HL-60 (cell line): Measurements from ENCODE around the gene GAA.

Experiments
- DNase-seq, 2 experiments: peaks; one replicate each; pipeline ENCODE4 v3.0.0-alpha.2; 2010 to 2020; ENCODE audit warnings: low read depth in 1 of 2, low spot score in 1 of 2
- H3K27ac ChIP-seq: fragments of 250-450 bp; sonication (Bioruptor Pico); replicated peaks from 2 replicates; pipeline ENCODE4 v1.5.1; 2020; ENCODE audit warnings: mild to moderate bottlenecking, moderate library complexity
- H3K27me3 ChIP-seq: fragments of 250-450 bp; sonication (Bioruptor Pico); 2 replicates; pipeline ENCODE4 v1.5.1; 2021; ENCODE audit warnings: mild to moderate bottlenecking, moderate library complexity; ENCODE audit not compliant: insufficient read depth, poor library complexity, severe bottlenecking
- H3K4me3 ChIP-seq: replicated peaks from 2 replicates; pipeline ENCODE4 v1.5.1; 2011; ENCODE audit warnings: mild to moderate bottlenecking, control low read depth, low read length; ENCODE audit not compliant: insufficient read depth
- GABPA ChIP-seq: IDR thresholded peaks from 2 replicates; pipeline ENCODE4 v1.6.1; 2012; ENCODE audit warnings: low read depth
- POLR2AphosphoS5 ChIP-seq: IDR thresholded peaks from 2 replicates; pipeline ENCODE4 v1.6.1; 2012; ENCODE audit warnings: low read depth
- SPI1 ChIP-seq: IDR thresholded peaks from 2 replicates; pipeline ENCODE4 v1.6.1; 2012; ENCODE audit warnings: low read depth, mild to moderate bottlenecking, borderline replicate concordance
- TF ChIP-seq, protein P1 (sequence below): IDR thresholded peaks from 2 replicates; pipeline ENCODE4 v1.6.1; 2012; ENCODE audit warnings: low read depth; ENCODE audit not compliant: insufficient replicate concordance
- TF ChIP-seq, protein P2 (sequence below): IDR thresholded peaks from one replicate; pipeline ENCODE4 v1.5.1; 2011; ENCODE audit warnings: low read length, control low read depth, inconsistent platforms; ENCODE audit not compliant: insufficient read depth

GAA gene

DNA sequence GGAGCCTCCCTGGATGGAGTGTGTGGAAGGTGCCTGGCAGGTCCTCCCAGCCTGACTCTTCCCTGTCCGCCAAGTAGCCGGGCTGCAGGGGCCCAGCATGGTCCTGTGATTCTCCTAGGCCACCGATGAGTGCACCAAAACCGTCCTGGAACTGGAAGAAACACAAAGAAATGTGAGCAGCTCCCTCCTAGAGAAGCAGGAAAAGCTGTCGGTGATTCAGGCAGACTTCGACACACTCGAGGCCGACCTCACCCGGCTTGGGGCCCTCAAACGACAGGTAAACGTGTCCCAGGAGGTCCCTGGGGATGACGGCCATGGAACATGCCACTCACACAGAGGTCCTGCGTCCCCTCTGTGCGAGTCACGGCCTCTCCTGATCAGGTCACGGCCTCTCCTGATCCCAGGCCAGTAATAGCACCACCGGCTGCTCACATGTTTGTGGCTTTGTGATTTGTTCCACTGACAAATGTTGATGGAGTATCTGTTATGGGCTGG, 4.2 kb upstream of the GAA start:
- Histone ChIP-seq H3K27ac (no peak overlapping the region), H3K4me3 (no peak overlapping the region), H3K27me3 (no peaks in the 10 kb centered on the region)
- TF ChIP-seq GABPA: no peak
- TF ChIP-seq SPI1: no peak
- no peak for TF ChIP-seq POLR2AphosphoS5
- TF ChIP-seq, protein P1, sequence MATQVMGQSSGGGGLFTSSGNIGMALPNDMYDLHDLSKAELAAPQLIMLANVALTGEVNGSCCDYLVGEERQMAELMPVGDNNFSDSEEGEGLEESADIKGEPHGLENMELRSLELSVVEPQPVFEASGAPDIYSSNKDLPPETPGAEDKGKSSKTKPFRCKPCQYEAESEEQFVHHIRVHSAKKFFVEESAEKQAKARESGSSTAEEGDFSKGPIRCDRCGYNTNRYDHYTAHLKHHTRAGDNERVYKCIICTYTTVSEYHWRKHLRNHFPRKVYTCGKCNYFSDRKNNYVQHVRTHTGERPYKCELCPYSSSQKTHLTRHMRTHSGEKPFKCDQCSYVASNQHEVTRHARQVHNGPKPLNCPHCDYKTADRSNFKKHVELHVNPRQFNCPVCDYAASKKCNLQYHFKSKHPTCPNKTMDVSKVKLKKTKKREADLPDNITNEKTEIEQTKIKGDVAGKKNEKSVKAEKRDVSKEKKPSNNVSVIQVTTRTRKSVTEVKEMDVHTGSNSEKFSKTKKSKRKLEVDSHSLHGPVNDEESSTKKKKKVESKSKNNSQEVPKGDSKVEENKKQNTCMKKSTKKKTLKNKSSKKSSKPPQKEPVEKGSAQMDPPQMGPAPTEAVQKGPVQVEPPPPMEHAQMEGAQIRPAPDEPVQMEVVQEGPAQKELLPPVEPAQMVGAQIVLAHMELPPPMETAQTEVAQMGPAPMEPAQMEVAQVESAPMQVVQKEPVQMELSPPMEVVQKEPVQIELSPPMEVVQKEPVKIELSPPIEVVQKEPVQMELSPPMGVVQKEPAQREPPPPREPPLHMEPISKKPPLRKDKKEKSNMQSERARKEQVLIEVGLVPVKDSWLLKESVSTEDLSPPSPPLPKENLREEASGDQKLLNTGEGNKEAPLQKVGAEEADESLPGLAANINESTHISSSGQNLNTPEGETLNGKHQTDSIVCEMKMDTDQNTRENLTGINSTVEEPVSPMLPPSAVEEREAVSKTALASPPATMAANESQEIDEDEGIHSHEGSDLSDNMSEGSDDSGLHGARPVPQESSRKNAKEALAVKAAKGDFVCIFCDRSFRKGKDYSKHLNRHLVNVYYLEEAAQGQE: no peak
- TF ChIP-seq, protein P2, sequence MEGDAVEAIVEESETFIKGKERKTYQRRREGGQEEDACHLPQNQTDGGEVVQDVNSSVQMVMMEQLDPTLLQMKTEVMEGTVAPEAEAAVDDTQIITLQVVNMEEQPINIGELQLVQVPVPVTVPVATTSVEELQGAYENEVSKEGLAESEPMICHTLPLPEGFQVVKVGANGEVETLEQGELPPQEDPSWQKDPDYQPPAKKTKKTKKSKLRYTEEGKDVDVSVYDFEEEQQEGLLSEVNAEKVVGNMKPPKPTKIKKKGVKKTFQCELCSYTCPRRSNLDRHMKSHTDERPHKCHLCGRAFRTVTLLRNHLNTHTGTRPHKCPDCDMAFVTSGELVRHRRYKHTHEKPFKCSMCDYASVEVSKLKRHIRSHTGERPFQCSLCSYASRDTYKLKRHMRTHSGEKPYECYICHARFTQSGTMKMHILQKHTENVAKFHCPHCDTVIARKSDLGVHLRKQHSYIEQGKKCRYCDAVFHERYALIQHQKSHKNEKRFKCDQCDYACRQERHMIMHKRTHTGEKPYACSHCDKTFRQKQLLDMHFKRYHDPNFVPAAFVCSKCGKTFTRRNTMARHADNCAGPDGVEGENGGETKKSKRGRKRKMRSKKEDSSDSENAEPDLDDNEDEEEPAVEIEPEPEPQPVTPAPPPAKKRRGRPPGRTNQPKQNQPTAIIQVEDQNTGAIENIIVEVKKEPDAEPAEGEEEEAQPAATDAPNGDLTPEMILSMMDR: no peak
- no peak for DNase-seq

DNA sequence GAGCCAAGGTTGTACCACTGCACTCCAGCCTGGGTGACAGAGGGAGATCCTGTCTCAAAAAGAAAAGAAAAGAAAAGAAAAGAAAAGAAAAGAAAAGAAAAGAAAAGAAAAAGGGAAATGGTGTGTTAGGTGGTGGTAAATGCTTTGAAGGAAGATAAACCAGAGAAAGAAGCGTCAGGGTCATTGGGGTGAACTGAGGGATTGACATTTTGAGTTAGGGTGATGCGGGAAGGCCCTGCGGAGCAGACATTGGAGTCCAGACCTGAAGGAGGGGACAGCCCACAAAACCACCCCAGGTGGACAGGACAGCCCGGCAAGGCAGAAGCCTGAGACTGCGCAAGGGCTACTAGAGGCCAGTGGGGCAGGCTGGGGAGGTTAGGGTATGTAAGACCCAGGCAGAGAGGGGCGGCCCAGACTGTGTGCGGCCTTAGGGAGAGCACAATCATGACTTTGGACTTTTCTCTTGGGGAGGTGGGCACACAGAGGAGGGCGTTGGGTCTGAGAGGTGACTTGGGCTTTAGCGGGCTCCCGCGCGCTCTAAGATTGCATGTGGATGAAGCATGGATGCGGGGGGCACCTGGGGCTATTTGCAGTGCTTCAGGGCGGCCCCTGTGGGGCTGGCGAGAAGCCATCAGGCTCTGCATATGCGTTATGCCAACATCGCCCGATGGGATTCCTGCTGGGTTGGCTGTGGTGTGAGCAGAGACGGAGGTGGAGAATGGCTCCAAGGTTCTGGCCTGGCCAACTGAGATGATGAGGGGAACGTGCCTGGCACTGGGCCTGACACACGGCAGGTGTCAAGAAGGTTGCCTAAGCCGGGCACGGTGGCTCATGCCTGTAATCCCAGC, 3.3 kb upstream of the GAA start:
- H3K27ac ChIP-seq: no peak overlapping the region
- no peak for DNase-seq
- no peaks in the 10 kb centered on the region for H3K27me3 ChIP-seq
- TF ChIP-seq GABPA (no peak), SPI1 (no peak), POLR2AphosphoS5 (no peak)
- TF ChIP-seq, protein P2: no peak
- TF ChIP-seq, protein P1: no peak
- no peak overlapping the region for H3K4me3 ChIP-seq

DNA sequence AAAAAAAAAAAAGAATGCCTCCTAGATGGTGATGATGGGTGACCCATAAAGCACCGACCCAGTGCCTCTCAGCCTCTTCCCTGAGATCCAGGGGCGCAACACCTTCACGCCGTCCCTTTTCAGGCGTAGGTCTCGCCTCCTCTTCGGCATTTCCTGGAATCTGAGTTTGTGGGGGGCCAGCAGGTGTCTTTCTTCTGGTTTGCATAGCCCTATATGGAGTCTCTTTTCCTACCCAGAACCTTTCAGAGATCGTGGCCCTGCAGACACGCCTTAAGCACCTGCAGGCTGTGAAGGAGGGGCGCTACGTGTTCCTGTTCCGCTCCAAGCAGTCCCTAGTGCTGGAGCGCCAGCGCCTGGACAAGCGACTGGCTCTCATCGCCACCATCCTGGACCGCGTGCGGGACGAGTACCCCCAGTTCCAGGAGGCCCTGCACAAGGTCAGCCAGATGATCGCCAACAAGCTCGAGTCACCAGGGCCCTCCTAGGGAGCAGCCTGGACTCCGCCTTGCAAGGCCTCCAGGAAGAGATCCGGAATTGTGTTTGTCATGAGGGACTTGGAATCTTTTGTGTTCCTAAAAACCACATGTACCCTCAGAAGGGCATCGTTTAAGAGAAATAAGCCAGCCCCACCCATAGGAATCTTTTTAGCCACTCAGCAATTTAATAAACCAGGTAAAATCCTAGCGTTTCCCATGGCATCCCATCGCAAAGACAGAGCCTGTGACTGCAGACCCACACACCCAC, 1.9 kb upstream of the GAA start:
- TF ChIP-seq, protein P2: no peak
- TF ChIP-seq, protein P1: no peak
- no peak for DNase-seq
- H3K27ac ChIP-seq: no peak overlapping the region

More for the DNA sequence above, 1.9 kb upstream of the GAA start:
- H3K4me3 ChIP-seq: no peak overlapping the region
- H3K27me3 ChIP-seq: no peaks in the 10 kb centered on the region
